HCT116 (cell line): ENCODE measurements around the gene IL1R2.

Source experiments
- CTCF ChIP-seq, 3 experiments: fragments of 200-600 bp in 1 of 3; sonication (generic) in 1 of 3; IDR thresholded peaks in 2 of 3; conservative IDR thresholded peaks in 1 of 3; 2 replicates each; pipeline ENCODE4 v1.5.1; 2012 to 2017; ENCODE audit warnings: low read depth in 2 of 3, low read length in 2 of 3, antibody characterized with exemption in 1 of 3, borderline replicate concordance in 1 of 3, control low read depth in 1 of 3, mild to moderate bottlenecking in 1 of 3, mixed read lengths in 1 of 3, mixed run types in 1 of 3, moderate library complexity in 1 of 3; ENCODE audit not compliant: insufficient read depth in 1 of 3
- EZH2 ChIP-seq: fragments of 200-600 bp; sonication (generic); IDR thresholded peaks from 2 replicates; pipeline ENCODE4 v1.6.1; 2017; ENCODE audit warnings: antibody characterized with exemption, mixed run types
- MAX ChIP-seq: IDR thresholded peaks from 2 replicates; pipeline ENCODE4 v1.6.1; 2012
- POLR2A ChIP-seq: IDR thresholded peaks from 2 replicates; pipeline ENCODE4 v1.7.0; 2011; ENCODE audit warnings: borderline replicate concordance; ENCODE audit not compliant: insufficient read depth, insufficient read length; ENCODE audit errors: extremely low read depth
- POLR2AphosphoS5 ChIP-seq: IDR thresholded peaks from 2 replicates; pipeline ENCODE4 v1.6.1; 2011; ENCODE audit warnings: mild to moderate bottlenecking, low read depth, low read length, moderate library complexity
- RAD21 ChIP-seq: IDR thresholded peaks from 2 replicates; pipeline ENCODE4 v1.6.1; 2012; ENCODE audit warnings: low read depth, mild to moderate bottlenecking
- YY1 ChIP-seq: IDR thresholded peaks from 2 replicates; pipeline ENCODE4 v1.6.1; 2011; ENCODE audit warnings: low read length, low read depth, moderate library complexity, mild to moderate bottlenecking; ENCODE audit not compliant: insufficient replicate concordance; ENCODE audit errors: extremely low read depth
- ZBTB33 ChIP-seq: IDR thresholded peaks from 2 replicates; pipeline ENCODE4 v1.6.1; 2011; ENCODE audit warnings: mild to moderate bottlenecking, low read length, moderate library complexity; ENCODE audit not compliant: insufficient replicate concordance; ENCODE audit errors: extremely low read depth
- ZNF274 ChIP-seq: fragments of 200-500 bp; sonication (Bioruptor generic); IDR thresholded peaks from 2 replicates; pipeline ENCODE4 v1.6.1; 2014; ENCODE audit warnings: mild to moderate bottlenecking, low read depth, low read length, inconsistent platforms

GRCh38 chr2:101986376-101986775 is 5.4 kb upstream of the IL1R2 start:
- TF ChIP-seq YY1 (no peak), ZNF274 (no peak), CTCF (IDR thresholded peaks at IDR 0.05 in 2 of 3, conservative IDR thresholded peaks at IDR 0.05 in 1 of 3; ENCODE audit: borderline replicate concordance in 1 of 3, insufficient read depth in 1 of 3, low read depth in 2 of 3, low read length in 2 of 3) (no peak), RAD21 (no peak), POLR2AphosphoS5 (no peak), EZH2 (no peak), MAX (no peak), ZBTB33 (no peak), POLR2A (no peak)
